HepG2 (cell line): Measurements from ENCODE around the gene TAF6L. TPM values are rescaled to one million over a fixed set of nuclear protein-coding genes. Genes with fewer than 3 reads are reported as not detected.

Source experiments
- ETS1 ChIP-seq: sonication (generic); formaldehyde crosslinking; IDR thresholded peaks from 2 replicates; pipeline ENCODE4 v1.4.0; 2020; ENCODE audit warnings: missing genetic modification reagents
- HMGA1 ChIP-seq: sonication (generic); formaldehyde crosslinking; conservative IDR thresholded peaks from 2 replicates; pipeline ENCODE4 v1.4.0; 2020; ENCODE audit warnings: missing genetic modification reagents
- MIER2 ChIP-seq: IDR thresholded peaks from 2 replicates; pipeline ENCODE4 v1.6.1; 2016; ENCODE audit warnings: missing biosample characterization, missing genetic modification reagents
- MZF1 ChIP-seq: sonication (generic); formaldehyde crosslinking; IDR thresholded peaks from 2 replicates; pipeline ENCODE4 v1.8.1; 2023; ENCODE audit warnings: mild to moderate bottlenecking, missing genetic modification reagents, borderline replicate concordance
- NCOA5 ChIP-seq: sonication (generic); formaldehyde crosslinking; IDR thresholded peaks from 2 replicates; pipeline ENCODE4 v1.4.0; 2020; ENCODE audit warnings: missing genetic modification reagents
- SKIL ChIP-seq: sonication (generic); formaldehyde crosslinking; IDR thresholded peaks from 2 replicates; pipeline ENCODE4 v1.8.0; 2022; ENCODE audit warnings: missing genetic modification reagents, mild to moderate bottlenecking, moderate library complexity, borderline replicate concordance
- SP1 ChIP-seq, 2 experiments: fragments of 450-650 bp in 1 of 2; sonication (generic) in 1 of 2; formaldehyde crosslinking in 1 of 2; IDR thresholded peaks; 2 replicates each; pipeline versions ENCODE4 v1.4.0 to v1.6.1; 2016 to 2020; ENCODE audit warnings: missing genetic modification reagents in 1 of 2
- TFDP2 ChIP-seq: sonication (generic); formaldehyde crosslinking; IDR thresholded peaks from 2 replicates; pipeline ENCODE4 v1.4.0; 2020; ENCODE audit warnings: missing genetic modification reagents
- ZNF326 ChIP-seq: sonication (generic); formaldehyde crosslinking; IDR thresholded peaks from 2 replicates; pipeline ENCODE4 v1.4.0; 2020; ENCODE audit warnings: missing genetic modification reagents, borderline replicate concordance
- ZNF367 ChIP-seq: sonication (generic); formaldehyde crosslinking; IDR thresholded peaks from 2 replicates; pipeline ENCODE4 v1.4.0; 2020; ENCODE audit warnings: missing genetic modification reagents, borderline replicate concordance
- ZNF407 ChIP-seq: sonication (generic); formaldehyde crosslinking; IDR thresholded peaks from one replicate; pipeline ENCODE4 v1.5.1; 2020; ENCODE audit warnings: mild to moderate bottlenecking, missing genetic modification reagents; ENCODE audit errors: not compliant biosample characterization
- ZNF724P ChIP-seq: sonication (generic); formaldehyde crosslinking; IDR thresholded peaks from 2 replicates; pipeline ENCODE4 v1.8.0; 2022; ENCODE audit warnings: missing genetic modification reagents, borderline replicate concordance
- ZSCAN5A ChIP-seq: sonication (generic); formaldehyde crosslinking; IDR thresholded peaks from 2 replicates; pipeline ENCODE4 v1.8.0; 2022; ENCODE audit warnings: mild to moderate bottlenecking, missing genetic modification reagents, borderline replicate concordance
- polyA plus RNA-seq, 8 experiments: library from polyadenylated mRNA; depleted of rRNA in 3 of 8; stranded (reverse) in 7 of 8; unstranded in 1 of 8; fragments of >200 nt; fragmentation: Illumina TruSeq in 4 of 8; extraction: Trizol in 4 of 8; gene quantifications; 2 replicates each; pipeline versions ENCODE4 v1.2.1 to v1.2.3, GENCODE V29; 2011 to 2016; ENCODE audit warnings: low read depth in 4 of 8, missing spikeins in 1 of 8, mixed read lengths in 1 of 8; ENCODE audit not compliant: insufficient read depth in 1 of 8
- total RNA-seq, 5 experiments: library from RNA; depleted of rRNA; stranded (reverse); fragments of >200 nt; fragmentation: Illumina TruSeq; extraction: Trizol; gene quantifications; 2 replicates each; pipeline ENCODE4 v1.2.3, GENCODE V29; 2016; ENCODE audit warnings: low read depth in 1 of 5

Gene TAF6L
- total and polyA plus RNA-seq, 2 of the 13 experiments (the other 11 are each of a cell fraction or from before 2014, with no cell fraction given), result 12.6 to 19.4 TPM

- TF ChIP-seq ZNF407 (CRISPR knock-in tag) (no peak), ZNF367 (CRISPR knock-in tag) (0 out of 2 replicates have a peak, but pooled peaks have one; percentile 39), MIER2 (CRISPR knock-in tag) (no peak), ZNF326 (CRISPR knock-in tag) (peak; percentile 98), NCOA5 (CRISPR knock-in tag) (no peak), SP1 (IDR thresholded peaks at IDR 0.05) (no peak), SP1 (CRISPR knock-in tag; IDR thresholded peaks at IDR 0.05) (peak; percentile 95), ETS1 (CRISPR knock-in tag) (no peak; the same call in 1 of the 2 replicates), ZNF724P (CRISPR knock-in tag) (no peak), MZF1 (CRISPR knock-in tag) (0 out of 2 replicates have a peak, but pooled peaks have one; percentile 71), ZSCAN5A (CRISPR knock-in tag) (peak; percentile 97; the same call in 1 of the 2 replicates), TFDP2 (CRISPR knock-in tag) (peak; percentile 81), HMGA1 (CRISPR knock-in tag) (no peak), SKIL (no peak)
Observed at GRCh38 chr11:62805076-62805892, 34.1 kb downstream of the TAF6L start, which contains the start of gene NXF1 (continued).
